K562 (cell line): Measurements from ENCODE around the gene UVRAG. TPM values are rescaled to one million over a fixed set of nuclear protein-coding genes. Genes with fewer than 3 reads are reported as not detected.

Experiments
- ARID4B ChIP-seq: sonication (generic); formaldehyde crosslinking; IDR thresholded peaks from 2 replicates; pipeline ENCODE4 v1.8.0; 2022; ENCODE audit warnings: mild to moderate bottlenecking, missing genetic modification reagents
- CUX1 ChIP-seq: fragments of 200-800 bp; sonication (Bioruptor generic); IDR thresholded peaks from 2 replicates; pipeline ENCODE4 v1.6.1; 2016; ENCODE audit warnings: missing genetic modification characterization, missing compliant biosample characterization
- E2F3 ChIP-seq: fragments of 250-450 bp; sonication (Bioruptor Pico); IDR thresholded peaks from 2 replicates; pipeline ENCODE4 v1.4.0; 2020; ENCODE audit warnings: mild to moderate bottlenecking
- GATAD2B ChIP-seq: fragments of 450-650 bp; IDR thresholded peaks from 2 replicates; pipeline ENCODE4 v1.6.1; 2017; ENCODE audit warnings: mild to moderate bottlenecking, borderline replicate concordance
- GTF2E2 ChIP-seq: fragments of 200-800 bp; sonication (Bioruptor generic); IDR thresholded peaks from 2 replicates; pipeline ENCODE4 v1.6.1; 2016; ENCODE audit warnings: missing genetic modification characterization, missing compliant biosample characterization
- HNRNPLL ChIP-seq: fragments of 200-400 bp; formaldehyde crosslinking; IDR thresholded peaks from 2 replicates; pipeline ENCODE4 v1.6.1; 2017; ENCODE audit warnings: low read length, low read depth, mild to moderate bottlenecking; ENCODE audit not compliant: poor library complexity, severe bottlenecking
- IRF2 ChIP-seq: sonication (generic); formaldehyde crosslinking; IDR thresholded peaks from 2 replicates; pipeline ENCODE4 v1.8.1; 2022; ENCODE audit warnings: mild to moderate bottlenecking, missing genetic modification reagents
- MAFK ChIP-seq: IDR thresholded peaks from 2 replicates; pipeline ENCODE4 v1.6.1; 2011; ENCODE audit warnings: low read length, improper control_type of control experiment
- PHB ChIP-seq: fragments of 250-450 bp; sonication (Bioruptor Pico); IDR thresholded peaks from 2 replicates; pipeline ENCODE4 v1.5.0; 2021
- RNF219 ChIP-seq: fragments of 250-450 bp; sonication (Bioruptor Pico); IDR thresholded peaks from 2 replicates; pipeline ENCODE4 v1.5.0; 2022; ENCODE audit warnings: mild to moderate bottlenecking
- SMARCA5 ChIP-seq: fragments of 450-650 bp; IDR thresholded peaks from 2 replicates; pipeline ENCODE4 v1.6.1; 2016
- TFAP4 ChIP-seq: sonication (generic); formaldehyde crosslinking; IDR thresholded peaks from 2 replicates; pipeline ENCODE4 v1.8.0; 2022; ENCODE audit warnings: missing genetic modification reagents, mild to moderate bottlenecking, moderate library complexity, borderline replicate concordance
- ZC3H8 ChIP-seq: fragments of 450-650 bp; IDR thresholded peaks from 2 replicates; pipeline ENCODE4 v1.6.1; 2017
- ZNF12 ChIP-seq: sonication (generic); formaldehyde crosslinking; IDR thresholded peaks from 2 replicates; pipeline ENCODE4 v1.4.0; 2020; ENCODE audit warnings: mild to moderate bottlenecking, missing genetic modification reagents
- polyA plus RNA-seq, 8 experiments: library from polyadenylated mRNA; depleted of rRNA in 4 of 8; stranded (reverse) in 5 of 8; unstranded in 3 of 8; fragments of >200 nt; fragmentation: Nextera tagmentation in 2 of 8; fragmentation: Illumina TruSeq in 1 of 8; extraction: Ambion mirVana in 2 of 8; extraction: Trizol in 1 of 8; gene quantifications; 2 replicates each; pipeline versions ENCODE4 v1.2.1 to v1.2.3, GENCODE V29; 2011 to 2014; ENCODE audit warnings: inconsistent platforms in 1 of 8, missing spikeins in 1 of 8
- total RNA-seq, 7 experiments: library from RNA; depleted of rRNA in 6 of 7; stranded (reverse); fragments of >200 nt in 6 of 7; fragmentation: Illumina TruSeq in 2 of 7; extraction: Trizol in 2 of 7; gene quantifications; 2 replicates each; pipeline versions ENCODE4 v1.2.1 to v1.2.3, GENCODE V29; 2011 to 2021; ENCODE audit warnings: low replicate concordance in 1 of 7
- TF ChIP-seq, protein P1 (sequence below): sonication (generic); formaldehyde crosslinking; IDR thresholded peaks from 2 replicates; pipeline ENCODE4 v1.9.0; 2022; ENCODE audit warnings: mild to moderate bottlenecking, missing genetic modification reagents

The UVRAG gene
- total and polyA plus RNA-seq, 9 of the 15 experiments (the other 6 are each of a cell fraction or from before 2014, with no cell fraction given): 3.1 to 17.8 (median 12.4) TPM

DNA sequence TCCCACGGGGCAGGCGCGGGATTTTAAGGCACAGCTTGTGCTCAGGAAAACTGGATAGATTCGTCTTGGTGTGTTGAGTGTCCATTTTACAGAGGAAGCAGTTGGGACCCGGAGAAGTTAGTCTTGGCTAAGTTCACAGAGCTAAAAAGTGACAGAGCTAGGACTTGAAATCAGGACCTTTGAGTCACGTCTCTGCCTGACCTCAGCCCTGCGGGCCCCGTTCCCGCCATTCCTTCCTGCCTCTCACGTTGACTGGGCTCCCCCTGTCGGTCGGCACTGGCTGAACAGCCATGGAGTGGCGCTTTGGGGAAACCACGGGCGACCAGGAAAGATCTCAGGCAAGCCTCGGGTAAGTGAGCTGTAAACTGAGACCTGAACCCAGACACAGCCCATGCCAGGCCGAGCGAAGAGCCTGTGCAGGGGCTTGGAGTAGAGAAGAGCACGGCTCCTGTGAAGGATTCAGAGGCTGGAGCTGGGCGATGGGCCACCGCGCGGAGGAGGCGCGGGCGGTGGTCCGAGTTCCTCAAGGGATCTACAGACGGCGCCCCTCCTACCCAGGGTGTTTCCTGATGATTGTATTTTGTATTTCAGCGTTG lies 337.2 kb downstream of the UVRAG start (continued):
- no peak for TF ChIP-seq GTF2E2 (tag)
- no peak for TF ChIP-seq IRF2
- no peak for TF ChIP-seq HNRNPLL
- no peak for TF ChIP-seq SMARCA5
- TF ChIP-seq MAFK: 0 out of 2 replicates have a peak, but pooled peaks have one; percentile 17
- TF ChIP-seq ARID4B (CRISPR knock-in tag): peak; percentile 46; the same call in 1 of the 2 replicates
- no peak for TF ChIP-seq ZNF12 (CRISPR knock-in tag)
- no peak for TF ChIP-seq ZC3H8
- 0 out of 2 replicates have a peak, but pooled peaks have one; percentile 9 for TF ChIP-seq PHB (CRISPR knock-in tag)
- TF ChIP-seq E2F3 (CRISPR knock-in tag): peak; percentile 98
- no peak for TF ChIP-seq CUX1 (CRISPR knock-in tag)
- peak; percentile 69; the same call in 1 of the 2 replicates for TF ChIP-seq TFAP4
- TF ChIP-seq GATAD2B: peak; percentile 21; the same call in 1 of the 2 replicates
- TF ChIP-seq, protein P1, sequence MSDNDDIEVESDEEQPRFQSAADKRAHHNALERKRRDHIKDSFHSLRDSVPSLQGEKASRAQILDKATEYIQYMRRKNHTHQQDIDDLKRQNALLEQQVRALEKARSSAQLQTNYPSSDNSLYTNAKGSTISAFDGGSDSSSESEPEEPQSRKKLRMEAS (CRISPR knock-in tag): peak; percentile 83
- no peak for TF ChIP-seq RNF219
